GF-D8 (cell line): ENCODE results near the gene ABCA10.

Source experiments
- DNase-seq: peaks from one replicate; lab custom pipeline; 2025; lab: John Stamatoyannopoulos, UW

Gene ABCA10

DNA sequence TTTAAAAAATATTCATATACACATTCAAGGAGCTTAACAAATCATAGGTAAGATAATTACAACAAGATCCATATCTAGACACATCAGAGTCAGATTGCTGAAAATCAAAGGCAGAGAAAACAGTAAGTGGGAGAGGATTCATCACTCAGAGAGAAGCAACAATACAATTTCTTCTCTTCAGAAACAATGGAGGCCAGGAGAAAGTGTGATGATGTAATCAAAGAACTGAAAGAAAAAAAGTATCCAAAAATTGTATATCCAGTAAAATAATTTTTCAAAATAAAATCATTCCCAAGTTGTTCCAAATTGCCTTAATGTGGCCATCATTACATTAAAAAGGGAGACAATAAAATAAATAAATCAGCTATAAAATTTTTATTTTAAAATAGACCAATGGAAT lies 69.2 kb downstream of the ABCA10 start:
- no peak for DNase-seq

DNA sequence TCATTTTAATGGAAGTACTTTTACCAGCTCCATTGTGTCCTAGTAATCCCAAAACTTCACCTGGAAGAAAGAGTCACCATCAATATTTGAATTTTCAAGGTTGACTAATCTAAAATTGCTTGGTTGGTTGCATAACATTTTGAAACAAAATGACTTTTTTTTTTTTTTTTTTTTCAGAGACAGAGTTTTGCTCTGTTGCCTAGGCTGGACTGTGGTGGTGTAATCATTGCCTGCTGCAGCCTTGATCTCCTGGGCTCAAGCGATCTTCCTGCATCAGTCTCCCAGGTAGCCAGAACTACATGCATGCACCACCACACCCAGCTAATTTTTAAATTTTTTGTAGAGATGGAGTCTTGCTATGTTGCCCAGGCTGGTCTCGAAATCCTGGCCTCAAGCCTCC lies 74.4 kb downstream of the ABCA10 start:
- no peak for DNase-seq

DNA sequence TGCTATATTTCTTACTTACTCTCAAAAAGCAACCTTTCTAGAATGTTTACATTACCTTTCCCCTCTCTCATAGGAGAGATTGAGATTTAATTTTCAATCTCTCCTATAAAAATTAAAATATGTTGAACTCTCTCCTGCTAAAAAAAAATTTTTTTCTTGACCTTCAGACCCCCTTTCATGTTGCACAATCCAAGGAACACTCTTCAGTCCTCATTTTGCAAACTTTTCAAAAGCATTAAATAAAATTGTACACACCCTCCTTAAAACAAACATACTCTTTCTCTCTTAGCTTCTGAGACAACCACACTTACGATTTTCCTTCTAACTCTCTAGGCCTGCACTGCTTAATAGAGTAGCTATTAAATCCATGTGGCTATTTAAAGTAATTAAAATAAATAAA lies 78.3 kb downstream of the ABCA10 start:
- no peak for DNase-seq

DNA sequence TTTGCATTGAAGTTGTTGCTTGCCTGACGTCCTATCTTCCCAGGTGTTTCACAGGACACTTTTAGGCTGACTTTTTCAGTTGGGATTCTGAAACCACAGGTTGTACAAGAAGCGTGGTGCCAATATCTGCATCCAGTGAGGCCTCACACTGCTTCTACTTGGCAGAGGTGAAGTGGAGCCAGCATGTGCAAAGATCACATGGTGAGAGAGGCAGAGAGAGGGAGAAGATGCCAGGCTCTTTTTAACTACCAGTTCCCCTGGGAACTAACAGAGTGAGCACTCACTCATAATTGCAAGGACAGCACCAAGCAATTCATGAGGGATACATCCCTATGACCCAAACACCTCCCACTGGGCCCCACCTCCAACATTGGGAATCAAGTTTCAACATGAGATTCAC lies 81.2 kb downstream of the ABCA10 start:
- DNase-seq = no peak

DNA sequence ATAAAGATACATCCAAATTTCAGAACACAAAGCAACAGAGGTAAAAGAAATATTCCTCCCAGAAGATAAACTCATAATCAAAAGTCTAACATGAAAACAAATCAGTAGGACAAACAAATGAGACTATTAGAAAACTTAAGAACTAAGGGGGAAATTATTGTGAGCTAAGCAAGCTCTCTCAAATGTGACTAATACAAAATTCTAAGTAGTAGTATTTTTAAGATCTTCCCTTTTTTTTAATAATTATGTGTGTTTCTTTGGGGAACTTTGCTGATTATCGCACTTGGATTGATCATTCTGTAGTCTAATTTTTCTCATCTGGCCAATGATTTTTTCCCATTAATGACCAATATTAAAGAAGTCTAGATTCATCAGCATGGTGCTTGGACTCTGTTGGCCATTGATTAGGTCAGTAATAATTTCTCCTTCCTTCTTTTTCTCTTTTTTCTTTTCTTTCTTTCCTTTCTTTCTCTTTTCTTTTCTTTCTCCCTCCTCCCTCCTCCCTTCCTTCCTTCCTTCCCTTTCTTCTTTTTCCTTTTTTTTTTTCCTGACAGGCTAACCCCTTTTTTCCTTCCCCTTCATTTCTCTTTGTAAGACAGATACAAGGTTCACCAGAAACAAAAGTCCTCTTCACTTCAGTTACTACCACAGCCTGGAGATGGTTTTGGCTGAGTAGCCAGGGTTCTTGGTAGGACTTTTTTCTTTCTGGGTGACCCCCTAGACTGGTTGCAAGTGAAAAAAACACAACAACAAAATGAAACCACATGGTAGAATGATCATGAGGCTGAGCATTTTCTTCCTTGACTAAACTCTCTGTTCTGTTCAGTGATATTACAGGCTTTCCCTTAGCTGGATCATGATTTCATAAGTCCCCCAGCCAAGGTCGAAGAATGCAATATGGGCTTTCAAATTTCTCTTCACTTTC lies 84.0 kb downstream of the ABCA10 start:
- no peak for DNase-seq

DNA sequence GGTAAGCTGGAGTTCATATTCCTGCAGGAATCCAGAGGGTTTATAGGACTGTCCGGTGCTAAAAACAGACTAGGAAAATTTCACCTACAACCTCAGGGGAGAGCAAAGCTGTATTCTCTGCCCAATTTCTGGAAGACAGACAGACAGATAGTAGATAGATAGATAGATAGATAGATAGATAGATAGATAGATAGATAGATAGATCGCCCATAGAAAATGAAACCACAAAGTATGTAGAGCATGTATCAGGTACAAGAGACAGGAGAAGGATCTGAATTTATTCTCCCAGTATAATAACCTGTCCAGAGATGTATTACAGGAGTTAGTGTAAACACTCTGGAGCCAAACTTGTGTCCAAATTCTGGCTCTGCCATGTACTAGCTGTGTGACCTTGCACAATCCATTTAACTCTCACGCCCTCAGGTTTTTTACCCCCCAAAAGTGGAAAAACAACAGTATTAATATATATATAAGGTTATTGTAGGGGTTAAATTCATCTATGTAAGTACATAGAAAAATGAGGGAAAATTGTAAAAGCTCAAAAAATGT lies 84.9 kb downstream of the ABCA10 start:
- no peak for DNase-seq

DNA sequence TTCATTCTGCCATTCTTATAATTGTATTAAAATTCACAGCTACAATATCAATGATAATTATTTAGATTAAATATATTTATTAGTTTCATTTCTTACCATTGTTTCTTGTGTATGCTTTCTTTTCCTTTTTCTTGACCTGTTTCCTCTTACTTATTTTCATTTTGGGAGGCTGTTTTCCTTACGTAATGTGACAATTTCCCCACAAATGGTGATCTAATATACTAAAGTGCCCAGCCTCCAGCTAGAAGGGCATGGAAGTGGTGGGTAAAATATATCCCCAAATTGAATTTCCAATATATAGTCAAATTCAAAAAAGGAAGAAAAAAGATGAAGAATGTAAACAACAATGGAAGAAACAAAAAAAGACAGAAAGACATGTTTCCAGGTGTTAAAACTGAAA lies 85.5 kb downstream of the ABCA10 start:
- no peak for DNase-seq

DNA sequence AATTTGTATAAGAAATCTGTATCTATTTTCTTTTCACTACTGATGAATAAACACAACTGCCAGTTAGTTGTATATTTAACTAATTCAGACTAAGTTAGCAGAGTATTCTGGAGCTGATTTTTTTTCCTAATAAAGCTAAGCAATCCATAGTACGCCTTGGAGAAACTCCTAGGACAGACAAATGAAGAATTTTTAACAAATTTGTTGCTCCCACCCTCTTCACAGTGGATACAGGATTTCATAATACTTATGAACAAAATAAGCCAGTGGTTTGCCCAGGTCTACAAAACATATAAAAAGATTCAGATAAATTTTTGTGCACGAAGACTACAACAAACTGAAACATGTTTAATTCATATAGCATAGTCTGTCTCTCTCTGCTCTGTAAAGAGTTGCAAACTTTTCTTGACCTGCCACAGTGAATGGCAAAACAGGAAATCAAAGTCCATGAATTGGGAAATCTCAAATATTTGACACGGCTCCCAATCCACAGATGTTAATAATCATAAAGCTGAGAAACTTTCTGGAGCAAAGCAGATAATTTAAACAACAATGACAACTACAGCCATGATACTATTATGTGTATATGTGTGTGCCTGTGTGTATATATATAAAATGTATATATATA lies 86.3 kb downstream of the ABCA10 start:
- no peak for DNase-seq

DNA sequence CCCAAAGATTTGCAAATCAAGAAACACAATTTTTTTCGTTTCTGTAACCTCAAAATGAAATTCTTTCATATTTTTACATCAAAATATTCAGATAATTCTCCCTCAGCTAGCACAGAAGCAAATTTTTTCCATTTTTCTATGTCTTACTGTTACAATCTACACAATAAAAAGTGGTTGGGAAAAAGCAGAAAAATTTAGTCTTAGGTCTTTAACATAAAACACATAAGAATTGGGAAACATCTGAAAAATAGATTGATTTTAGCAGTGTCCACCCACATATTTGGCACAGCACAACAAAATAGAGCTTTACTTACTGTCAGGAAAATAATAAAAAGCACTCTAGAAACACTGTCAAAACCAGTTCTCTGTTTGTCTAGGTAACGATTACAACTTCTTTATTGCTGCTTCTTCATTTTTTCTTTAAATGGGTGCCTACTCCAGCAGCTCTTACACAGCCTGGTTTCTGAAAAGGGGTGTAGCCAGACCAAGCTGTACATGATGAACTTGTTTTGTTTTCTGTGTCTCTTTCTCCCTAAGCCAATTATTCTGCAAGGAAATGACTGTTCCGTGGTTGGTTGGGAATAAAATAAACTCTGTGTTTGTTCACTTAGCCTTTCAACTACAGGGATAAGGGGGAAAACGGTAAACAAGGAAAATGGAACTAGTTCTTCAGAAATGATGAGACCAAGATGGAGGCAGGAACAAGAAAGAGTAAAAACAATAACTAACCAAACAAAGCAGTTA lies 87.0 kb downstream of the ABCA10 start, which contains the start of gene ABCA6:
Gene ABCA6 (minus strand): TSS at position 465 of the 744 bp plus-strand sequence. CDS start 1,192 bp downstream, outside the sequence.
- DNase-seq = no peak

DNA sequence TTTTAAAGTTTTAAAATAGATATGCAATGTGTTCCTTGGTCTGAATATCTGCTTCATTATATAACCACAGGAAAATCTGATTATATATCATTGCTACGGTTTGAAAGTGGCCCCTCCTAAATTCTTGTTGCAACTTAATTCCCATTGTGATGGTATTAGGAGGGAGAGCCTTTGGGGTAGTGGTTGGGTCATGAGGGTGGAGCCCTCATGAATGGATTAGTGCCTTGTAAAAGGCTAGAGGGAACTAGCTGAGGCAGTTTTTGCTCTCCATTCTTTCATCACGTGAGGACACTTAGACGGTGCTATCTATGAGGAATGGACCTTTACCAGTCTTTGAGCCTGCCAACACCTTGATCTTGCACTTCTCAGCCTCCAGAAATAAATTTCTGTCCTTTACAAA lies 94.5 kb downstream of the ABCA10 start:
- no peak for DNase-seq

DNA sequence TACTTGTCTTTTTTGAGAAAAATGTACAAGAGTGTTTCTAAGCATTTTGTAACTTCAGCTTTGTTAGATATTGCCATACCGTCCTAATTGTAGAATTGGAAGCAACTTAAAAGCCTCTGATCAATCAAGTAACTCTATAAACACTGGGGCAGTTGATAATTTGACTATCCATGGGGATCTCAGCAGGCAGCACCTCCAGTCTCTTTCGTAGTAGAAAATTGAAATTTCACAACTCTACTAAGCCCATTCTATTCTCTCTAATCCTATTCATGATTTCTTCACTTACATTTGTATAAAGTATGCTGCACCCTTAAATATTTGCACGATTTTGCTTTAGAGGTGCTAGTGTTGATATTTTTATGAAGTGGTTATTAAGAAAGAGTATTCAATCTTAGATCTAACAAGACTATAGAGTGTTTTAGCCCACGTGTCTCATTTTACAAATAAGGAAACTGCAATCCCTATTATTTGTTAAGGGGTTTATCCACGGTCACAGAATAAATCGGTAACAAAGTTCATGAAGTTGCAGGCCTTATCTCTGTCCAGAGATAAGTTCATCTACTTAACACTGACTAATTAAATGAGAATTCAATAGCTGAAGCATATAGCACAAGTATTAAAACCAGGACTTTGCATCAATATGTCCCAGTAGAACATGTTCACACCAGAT lies 97.9 kb downstream of the ABCA10 start:
- no peak for DNase-seq

DNA sequence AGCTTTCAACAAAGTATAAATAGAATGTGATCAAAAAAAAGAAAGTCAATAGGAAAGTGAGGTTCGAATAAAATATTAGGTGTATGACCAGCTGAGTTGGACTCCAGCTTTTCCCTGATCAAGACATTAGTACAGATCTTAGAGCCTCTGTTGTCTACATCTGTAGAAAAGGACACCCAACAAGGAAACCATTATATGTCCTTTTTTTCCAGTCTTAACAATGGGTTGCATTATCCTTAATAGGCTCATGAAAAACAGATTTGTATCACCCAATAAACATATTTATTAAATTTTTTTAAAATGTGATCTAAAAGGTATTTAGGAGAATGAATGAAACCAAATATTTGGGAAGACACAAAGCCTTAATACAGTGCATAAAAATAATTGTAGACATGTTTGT lies 105.0 kb downstream of the ABCA10 start:
- no peak for DNase-seq

DNA sequence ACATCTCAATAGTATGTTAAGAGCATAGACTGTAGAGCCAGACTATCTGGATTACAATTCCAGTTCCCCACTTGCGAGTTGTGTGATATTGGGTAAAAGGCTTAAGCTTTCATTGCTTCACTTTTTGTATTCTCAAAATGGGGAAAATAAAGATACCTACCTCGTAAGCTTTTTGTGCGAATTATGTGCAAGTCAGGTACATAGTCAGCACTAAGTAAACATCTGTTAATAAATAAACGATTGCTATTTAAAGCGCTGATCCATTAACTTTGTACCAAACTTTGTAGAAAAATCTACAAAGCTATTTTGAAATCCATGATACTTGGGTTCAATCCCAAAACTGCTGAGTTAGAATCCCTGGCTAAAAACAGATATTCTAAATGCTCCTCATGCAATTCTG lies 106.6 kb downstream of the ABCA10 start:
- no peak for DNase-seq

DNA sequence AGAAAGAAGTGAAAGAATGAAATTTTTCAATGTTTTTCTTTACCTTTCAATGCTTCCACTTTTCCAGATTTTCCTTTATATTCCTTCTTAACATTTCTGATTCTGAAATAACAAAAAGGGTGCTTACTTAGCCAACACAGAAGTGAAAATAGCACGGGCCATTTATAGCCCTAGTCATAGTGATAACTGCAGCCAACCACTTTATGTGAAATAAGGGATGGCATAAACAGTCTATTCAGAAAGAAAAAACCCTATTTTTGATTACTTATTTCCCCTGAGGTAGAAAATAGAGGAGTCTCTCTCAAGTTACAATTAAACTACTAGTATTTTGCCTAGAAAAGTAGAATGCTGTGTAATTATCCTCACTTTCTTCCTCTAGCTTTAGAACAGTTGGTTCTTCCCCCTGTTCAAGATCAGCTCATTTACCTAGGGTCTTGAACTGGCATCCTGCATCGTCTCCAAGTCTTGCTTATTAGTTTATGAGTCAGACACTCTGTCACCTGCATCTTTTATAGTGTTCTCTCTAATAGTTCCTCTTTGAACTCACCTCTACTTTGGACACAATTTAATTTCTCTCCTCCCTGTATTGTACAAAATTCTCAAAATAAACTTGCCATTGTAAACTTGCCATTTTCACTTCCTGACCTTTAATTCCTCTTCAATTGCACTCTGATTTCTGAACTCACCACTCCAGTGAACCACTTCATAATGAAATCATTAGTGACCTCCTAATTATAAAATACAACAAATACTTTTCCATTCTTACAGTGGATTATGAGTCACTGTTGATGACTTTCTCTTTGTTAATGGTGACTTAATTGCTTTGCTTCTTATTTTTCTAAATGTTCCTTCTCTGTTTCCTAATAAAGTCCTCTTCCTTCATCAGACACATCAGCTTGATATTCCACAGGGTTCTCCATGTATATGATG lies 110.5 kb downstream of the ABCA10 start:
- no peak for DNase-seq

DNA sequence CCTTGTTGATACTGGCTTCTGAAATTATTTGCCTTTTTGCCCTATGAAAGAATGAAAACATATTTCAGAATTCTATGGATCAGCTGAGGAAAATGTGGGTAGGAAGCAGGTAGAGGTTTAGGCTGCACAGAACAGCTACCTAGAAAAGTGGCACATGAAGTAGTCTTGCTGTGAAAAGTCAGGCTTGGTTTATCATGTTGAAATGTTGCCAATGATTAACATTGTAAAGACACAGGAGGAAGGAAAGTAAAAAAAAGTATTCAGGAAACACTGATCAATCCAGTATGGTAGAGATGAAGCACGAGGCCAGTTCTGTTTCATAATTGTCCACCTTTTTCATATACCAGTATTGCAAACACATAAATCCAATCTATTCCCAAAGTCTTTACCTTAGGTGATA lies 116.8 kb downstream of the ABCA10 start:
- no peak for DNase-seq

DNA sequence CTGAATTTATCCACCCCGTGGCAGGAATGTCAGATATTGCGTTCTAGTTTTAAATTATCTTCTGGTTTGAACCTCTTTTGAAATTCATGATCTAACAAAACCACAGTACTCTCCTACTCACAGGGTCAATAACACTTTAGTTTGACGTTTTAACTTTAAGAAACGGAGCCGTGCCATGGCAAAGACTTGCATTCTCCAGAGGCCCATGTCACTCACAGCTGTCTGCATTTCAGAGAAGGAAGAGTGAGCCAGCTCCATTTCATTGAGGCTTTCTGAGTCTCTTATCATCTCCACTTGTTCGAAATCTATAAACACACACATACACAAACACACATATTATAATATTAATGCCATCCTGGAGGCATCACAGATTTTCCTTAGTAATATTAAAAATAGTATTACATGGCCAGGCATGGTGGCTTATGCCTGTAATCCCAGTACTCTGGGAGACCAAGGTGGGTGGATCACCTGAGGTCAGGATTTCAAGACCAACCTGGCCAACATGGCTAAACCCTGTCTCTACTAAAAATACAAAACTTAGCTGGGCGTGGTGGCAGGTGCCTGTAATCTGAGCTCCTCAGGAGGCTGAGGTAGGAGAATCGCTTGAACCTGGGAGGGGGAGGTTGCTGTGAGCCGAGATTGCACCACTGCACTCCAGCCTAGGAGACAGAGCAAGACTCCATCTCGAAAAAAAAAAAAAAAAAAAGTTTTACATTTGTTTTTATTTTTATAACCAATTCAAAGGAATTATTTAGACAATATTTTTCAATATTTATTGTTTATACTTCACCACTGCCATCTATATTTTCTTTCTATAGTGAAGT lies 122.5 kb downstream of the ABCA10 start:
- DNase-seq = no peak

DNA sequence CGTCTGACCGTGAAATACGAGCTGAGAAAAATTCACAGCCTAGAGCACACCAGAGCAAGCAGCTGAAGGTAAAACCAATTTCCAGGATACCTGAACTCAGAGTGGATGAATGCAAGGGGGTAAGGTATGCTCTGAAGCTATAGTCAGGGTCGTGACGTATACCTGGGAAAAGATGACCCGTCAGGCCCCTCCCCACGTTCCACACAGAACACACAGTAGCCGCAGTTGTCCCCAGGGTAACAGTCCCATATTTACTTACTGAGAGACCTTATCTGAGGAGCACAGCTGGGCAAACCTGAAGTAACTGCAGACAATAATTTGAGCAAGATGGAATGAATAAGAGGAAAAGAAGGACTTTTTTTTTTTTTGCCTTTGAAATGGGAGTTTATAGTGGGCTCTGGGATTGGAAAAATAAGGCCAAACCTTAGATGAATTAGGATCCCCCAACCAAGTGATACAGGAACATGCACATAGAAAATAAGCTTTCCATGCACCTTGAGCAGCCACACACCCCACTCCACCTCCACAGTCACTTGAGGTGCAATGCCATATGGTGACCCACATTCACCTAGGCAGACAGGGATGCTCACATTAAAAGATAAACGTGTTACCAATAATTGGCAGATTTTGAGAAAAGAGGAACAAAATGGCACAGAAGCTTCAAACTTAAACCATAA lies 124.9 kb downstream of the ABCA10 start:
- DNase-seq = no peak

DNA sequence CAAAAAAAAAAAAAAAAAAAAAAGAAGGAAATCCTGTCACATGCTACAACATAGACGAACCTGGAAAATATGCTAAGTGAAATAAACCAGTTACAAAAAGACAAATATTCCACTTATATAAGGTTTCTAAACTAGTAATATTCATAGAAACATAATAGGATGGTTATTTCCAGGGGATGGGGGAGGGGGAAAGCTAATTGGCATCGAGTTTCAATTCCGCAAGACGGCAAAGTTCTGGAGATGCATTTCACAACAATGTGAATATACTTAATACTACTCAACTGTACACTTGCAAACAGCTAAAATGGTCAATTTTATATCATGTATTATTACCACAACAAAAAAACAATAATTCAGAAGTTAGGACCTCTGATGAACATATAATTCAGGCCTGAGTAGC lies 130.0 kb downstream of the ABCA10 start:
- DNase-seq = no peak
